IgD-negative memory B cell (primary cell): ENCODE data around the gene APOL1. TPM values are rescaled to one million over a fixed set of nuclear protein-coding genes. Genes with fewer than 3 reads are reported as not detected.

Experiments
- H3K27ac Mint-ChIP-seq, 3 donors: one replicate each; pipeline ENCODE4 v1.8.0; 2020 to 2022; ENCODE audit warnings: mild to moderate bottlenecking in 3 of 3, mixed read lengths in 3 of 3, moderate library complexity in 1 of 3
- H3K27me3 Mint-ChIP-seq: one replicate; pipeline ENCODE4 v1.8.0; 2021; ENCODE audit warnings: mixed read lengths
- H3K36me3 Mint-ChIP-seq: one replicate; pipeline ENCODE4 v1.8.0; 2020; ENCODE audit warnings: mild to moderate bottlenecking, mixed read lengths
- H3K4me1 Mint-ChIP-seq, 3 donors: one replicate each; pipeline ENCODE4 v1.8.0; 2020 to 2022; ENCODE audit warnings: mixed read lengths in 3 of 3, mild to moderate bottlenecking in 1 of 3
- H3K4me3 Mint-ChIP-seq, 4 donors: one replicate each; pipeline ENCODE4 v1.8.0; 2020 to 2022; ENCODE audit warnings: mild to moderate bottlenecking in 4 of 4, mixed read lengths in 4 of 4, moderate library complexity in 3 of 4
- H3K9me3 Mint-ChIP-seq, 3 donors: one replicate each; pipeline ENCODE4 v1.8.0; 2020 to 2021; ENCODE audit warnings: mixed read lengths in 3 of 3, mild to moderate bottlenecking in 1 of 3
- polyA plus RNA-seq: library from polyadenylated mRNA; unstranded; fragments of 300-500 nt; fragmentation: Illumina TruSeq; gene quantifications from one replicate; pipeline ENCODE4 v1.2.3, GENCODE V29; 2021

APOL1 gene
- polyA plus RNA-seq, 1 donor from 2014 or later = 10.7 TPM

- H3K4me3 Mint-ChIP-seq = peak overlapping the region in 3 of 4 donors; percentile 25 to 83 (median 27)
- peak overlapping the region; percentile 31 to 85 (median 48) for H3K27ac Mint-ChIP-seq
Observed at GRCh38 chr22:36232715-36233401, 20.1 kb upstream of the APOL1 start.

DNA sequence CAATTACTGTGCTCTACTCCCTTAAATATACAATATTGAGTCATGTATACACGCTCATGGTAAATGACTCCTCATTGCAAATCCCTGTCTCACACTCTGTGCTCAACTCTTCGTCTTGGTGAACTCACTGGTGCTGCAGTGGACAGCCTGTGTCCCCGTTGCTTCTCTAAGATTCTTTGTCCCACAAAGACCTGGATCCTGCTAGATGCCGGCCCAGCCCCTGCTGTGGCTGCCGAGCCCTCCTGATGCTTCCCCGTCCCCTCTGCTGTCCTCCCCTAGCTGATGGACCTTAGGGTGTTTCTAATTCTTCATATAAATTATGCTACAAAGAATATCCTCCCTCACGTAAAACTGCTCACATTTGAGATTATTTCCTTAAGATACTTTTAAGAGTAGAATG is 19.1 kb upstream of the APOL1 start:
- H3K36me3 Mint-ChIP-seq = peaks cover 14% of the 10 kb centered on the region
- H3K27me3 Mint-ChIP-seq = no peaks in the 10 kb centered on the region
- H3K4me3 Mint-ChIP-seq = peak overlapping the region in 1 of 4 donors; percentile 15
- no peaks in the 10 kb centered on the region for H3K9me3 Mint-ChIP-seq
- H3K4me1 Mint-ChIP-seq = peaks cover 38 to 43% (median 41%) of the 10 kb centered on the region in 3 donors
- H3K27ac Mint-ChIP-seq = peak overlapping the region in 2 of 3 donors; percentile 53 to 85

More at GRCh38 chr22:36232715-36233401, 20.1 kb upstream of the APOL1 start:
- H3K9me3 Mint-ChIP-seq = no peaks in the 10 kb centered on the region
- H3K4me1 Mint-ChIP-seq = peaks cover 31 to 39% (median 34%) of the 10 kb centered on the region in 3 donors
- H3K36me3 Mint-ChIP-seq = peaks cover 16% of the 10 kb centered on the region
- no peaks in the 10 kb centered on the region for H3K27me3 Mint-ChIP-seq

DNA sequence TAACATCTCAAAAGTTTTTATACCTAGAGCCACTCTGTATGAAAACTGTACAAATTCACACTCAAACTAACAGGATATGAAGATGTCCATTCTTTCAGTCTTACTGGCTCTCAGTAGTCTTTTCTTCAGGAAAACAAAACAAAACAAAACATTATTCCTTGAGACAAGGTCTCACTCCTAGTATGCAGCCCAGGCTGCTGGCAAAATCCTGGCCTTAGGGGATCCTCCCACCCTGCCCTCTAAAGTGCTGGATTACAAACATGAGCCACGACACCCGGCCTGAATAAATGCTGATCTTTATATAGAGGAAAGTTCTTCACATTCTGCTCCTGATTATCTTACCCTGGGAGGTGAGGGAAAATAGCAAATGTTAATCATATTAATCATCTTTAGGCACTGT is 18.7 kb upstream of the APOL1 start:
- peak overlapping the region in 2 of 3 donors; percentile 53 to 85 for H3K27ac Mint-ChIP-seq
- H3K9me3 Mint-ChIP-seq = no peaks in the 10 kb centered on the region
- H3K27me3 Mint-ChIP-seq = no peaks in the 10 kb centered on the region
- peak overlapping the region in 1 of 4 donors; percentile 15 for H3K4me3 Mint-ChIP-seq
- peaks cover 42 to 47% (median 44%) of the 10 kb centered on the region in 3 donors for H3K4me1 Mint-ChIP-seq
- peaks cover 14% of the 10 kb centered on the region for H3K36me3 Mint-ChIP-seq

- Mint-ChIP-seq H3K27ac (no peak overlapping the region), H3K9me3 (no peaks in the 10 kb centered on the region), H3K4me3 (peak overlapping the region in 3 of 4 donors; percentile 34 to 85 (median 67)), H3K27me3 (no peaks in the 10 kb centered on the region), H3K4me1 (peaks cover 49 to 51% (median 50%) of the 10 kb centered on the region in 3 donors), H3K36me3 (peaks cover 14% of the 10 kb centered on the region)
Observed at GRCh38 chr22:36234919-36235318, 18.0 kb upstream of the APOL1 start.

GRCh38 chr22:36235585-36235984 is 17.3 kb upstream of the APOL1 start:
- peak overlapping the region in 3 of 4 donors; percentile 35 to 85 (median 45) for H3K4me3 Mint-ChIP-seq
- peaks cover 49 to 52% (median 51%) of the 10 kb centered on the region in 3 donors for H3K4me1 Mint-ChIP-seq
- H3K27me3 Mint-ChIP-seq = no peaks in the 10 kb centered on the region
- peak overlapping the region in 1 of 3 donors; percentile 8 for H3K27ac Mint-ChIP-seq
- no peaks in the 10 kb centered on the region for H3K9me3 Mint-ChIP-seq
- H3K36me3 Mint-ChIP-seq = peaks cover 14% of the 10 kb centered on the region

- Mint-ChIP-seq H3K36me3 (peaks cover 14% of the 10 kb centered on the region), H3K9me3 (no peaks in the 10 kb centered on the region), H3K27me3 (no peaks in the 10 kb centered on the region), H3K27ac (no peak overlapping the region), H3K4me1 (peaks cover 49 to 52% (median 51%) of the 10 kb centered on the region in 3 donors), H3K4me3 (peak overlapping the region in 1 of 4 donors; percentile 85)
Observed at GRCh38 chr22:36236388-36237319, 16.3 kb upstream of the APOL1 start.

DNA sequence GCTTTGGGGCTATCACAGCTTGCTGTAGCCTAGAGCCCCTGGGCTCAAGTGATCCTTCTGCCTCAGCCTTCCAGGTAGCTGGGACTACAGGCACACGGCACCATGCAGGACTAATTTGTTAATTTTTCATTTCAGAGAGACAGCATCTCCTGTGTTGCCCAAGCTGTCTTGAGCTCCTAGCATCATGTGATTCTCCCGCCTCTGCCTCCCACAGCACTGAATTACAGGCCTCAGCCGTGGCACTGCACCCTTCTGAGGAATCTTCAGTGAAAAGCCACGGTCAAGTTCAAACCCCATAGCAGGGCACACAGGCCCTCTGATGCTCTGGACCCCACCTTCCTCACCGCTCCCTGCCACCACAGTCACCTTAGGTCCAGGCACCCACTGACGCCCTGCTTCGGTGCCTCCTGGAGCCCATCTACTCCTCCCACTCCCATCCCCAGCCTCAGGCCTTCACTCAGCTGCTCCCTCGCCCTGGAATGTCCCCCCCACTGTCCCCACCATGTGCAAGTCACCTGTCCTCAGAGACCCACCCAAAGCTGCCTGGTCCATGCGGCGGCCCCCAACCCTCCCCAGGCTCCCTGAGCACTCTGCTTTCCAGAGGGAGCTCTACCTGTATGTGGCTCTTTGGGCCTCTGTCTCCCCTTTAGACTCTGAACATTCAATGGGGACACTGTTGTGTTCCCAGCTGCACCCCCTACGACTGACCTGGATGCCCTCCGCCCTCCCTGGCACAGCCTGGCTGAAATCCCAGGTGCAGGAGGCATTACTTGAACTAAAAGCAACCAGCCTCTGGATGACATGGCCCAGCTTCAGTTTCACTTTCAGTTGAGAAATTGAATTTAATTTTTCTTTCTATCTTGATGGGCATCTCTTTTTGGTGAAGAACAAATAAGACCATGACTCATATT is 15.2 kb upstream of the APOL1 start:
- H3K4me3 Mint-ChIP-seq = peak overlapping the region; percentile 92 to 99 (median 98)
- peaks cover 12% of the 10 kb centered on the region for H3K36me3 Mint-ChIP-seq
- H3K27me3 Mint-ChIP-seq = no peaks in the 10 kb centered on the region
- H3K9me3 Mint-ChIP-seq = peaks cover 0 to 2% (median 0%) of the 10 kb centered on the region in 3 donors
- H3K4me1 Mint-ChIP-seq = peaks cover 44 to 49% (median 45%) of the 10 kb centered on the region in 3 donors
- peak overlapping the region; percentile 78 to 99 (median 97) for H3K27ac Mint-ChIP-seq

DNA sequence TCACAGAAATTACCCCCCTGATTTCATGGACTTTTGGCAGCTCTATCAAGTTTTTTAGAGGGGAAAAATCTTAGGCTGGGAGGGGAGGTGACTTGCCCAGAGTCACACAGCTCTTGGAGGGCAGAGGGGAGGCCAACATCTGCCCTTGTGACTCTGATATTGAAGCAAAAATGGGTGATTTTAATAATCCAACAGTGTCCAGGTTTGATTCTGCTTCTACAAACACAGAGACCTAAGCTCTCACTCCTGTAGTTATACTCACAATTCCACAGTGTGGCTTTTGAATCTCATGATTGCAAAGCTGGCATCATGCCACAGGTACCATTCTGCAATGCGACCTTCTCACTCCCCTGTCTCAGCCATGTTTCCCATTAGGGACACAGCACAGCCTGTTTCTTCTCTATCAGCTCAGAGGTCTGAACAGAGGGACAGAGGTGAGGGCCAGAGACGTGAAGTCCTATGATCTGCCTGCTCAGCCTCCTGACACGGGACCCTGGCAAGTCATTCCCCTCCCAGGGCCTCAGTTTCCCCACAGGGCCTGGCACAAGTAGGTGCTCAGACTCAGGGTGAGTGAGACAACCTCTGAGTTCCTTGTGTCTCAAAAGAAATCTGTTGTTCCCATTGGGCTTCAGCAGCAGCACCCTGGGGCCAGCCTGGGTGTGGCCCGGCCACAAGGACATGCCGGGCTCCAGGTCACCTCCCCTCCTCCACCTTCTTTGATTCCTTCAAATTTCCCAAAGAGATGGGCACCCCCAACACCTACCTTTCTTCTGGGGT is 14.4 kb upstream of the APOL1 start:
- peaks cover 36 to 41% (median 38%) of the 10 kb centered on the region in 3 donors for H3K4me1 Mint-ChIP-seq
- H3K27me3 Mint-ChIP-seq = no peaks in the 10 kb centered on the region
- H3K9me3 Mint-ChIP-seq = peaks cover 0 to 2% (median 0%) of the 10 kb centered on the region in 3 donors
- H3K4me3 Mint-ChIP-seq = peak overlapping the region; percentile 92 to 99 (median 98)
- peak overlapping the region; percentile 78 to 99 (median 97) for H3K27ac Mint-ChIP-seq
- H3K36me3 Mint-ChIP-seq = peaks cover 12% of the 10 kb centered on the region

- H3K36me3 Mint-ChIP-seq = peaks cover 12% of the 10 kb centered on the region
- H3K27ac Mint-ChIP-seq = peak overlapping the region; percentile 78 to 99 (median 97)
- H3K9me3 Mint-ChIP-seq = peaks cover 0 to 2% (median 0%) of the 10 kb centered on the region in 3 donors
- peaks cover 30 to 37% (median 35%) of the 10 kb centered on the region in 3 donors for H3K4me1 Mint-ChIP-seq
- H3K27me3 Mint-ChIP-seq = no peaks in the 10 kb centered on the region
- peak overlapping the region; percentile 92 to 99 (median 98) for H3K4me3 Mint-ChIP-seq
Observed at GRCh38 chr22:36239150-36239400, 13.9 kb upstream of the APOL1 start.

DNA sequence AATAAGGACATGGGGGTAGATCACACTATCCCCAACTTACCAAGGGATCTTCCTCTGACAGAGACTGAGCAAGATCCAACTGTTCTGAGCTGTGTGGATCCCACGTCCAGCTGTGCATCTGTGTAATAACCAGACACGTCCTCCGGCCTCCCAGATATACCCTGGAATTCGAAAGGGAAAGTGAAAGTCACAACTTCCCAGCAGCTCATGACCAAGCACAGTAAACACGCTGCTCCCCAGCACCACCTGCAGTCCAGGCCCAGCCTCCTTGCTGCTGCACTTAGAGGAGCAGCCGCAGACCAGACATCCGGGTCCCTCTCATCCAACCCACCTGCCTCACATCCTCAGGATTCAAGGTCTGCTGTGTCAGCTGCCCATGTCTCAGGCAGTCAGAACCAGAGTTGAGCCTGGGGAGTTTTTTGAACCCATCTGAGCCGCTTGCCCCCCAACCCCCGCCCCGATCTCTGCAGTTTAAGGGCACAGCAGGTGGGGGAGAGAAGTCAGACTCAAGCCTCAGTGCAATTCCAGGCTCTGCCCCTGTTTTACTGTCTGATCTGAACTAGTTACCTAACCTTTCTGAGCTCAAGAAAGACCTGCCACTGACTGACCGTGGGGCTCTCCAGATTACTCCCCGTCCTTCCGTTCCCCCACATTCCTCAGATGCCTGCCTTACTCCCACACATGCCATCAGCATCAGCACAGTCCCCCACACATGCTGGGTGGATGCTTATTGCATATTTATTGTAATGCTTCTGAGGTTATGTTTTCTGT is 13.3 kb upstream of the APOL1 start, which contains the start of gene APOL2:
APOL2 (minus strand) TSS at position 127 of the 771 bp plus-strand sequence. CDS start 6,365 bp downstream, outside the sequence.
- H3K4me3 Mint-ChIP-seq = peak within 1 kb of the TSS; percentile 92 to 99 (median 98)
- peak within 1 kb of the TSS; percentile 78 to 99 (median 97) for H3K27ac Mint-ChIP-seq
- peaks cover 25 to 35% (median 35%) of the 10 kb centered on the region in 3 donors for H3K4me1 Mint-ChIP-seq
- peaks cover 0 to 2% (median 0%) of the 10 kb centered on the region in 3 donors for H3K9me3 Mint-ChIP-seq
- H3K36me3 Mint-ChIP-seq = peaks cover 12% of the 10 kb centered on the region
- no peaks in the 10 kb centered on the region for H3K27me3 Mint-ChIP-seq

DNA sequence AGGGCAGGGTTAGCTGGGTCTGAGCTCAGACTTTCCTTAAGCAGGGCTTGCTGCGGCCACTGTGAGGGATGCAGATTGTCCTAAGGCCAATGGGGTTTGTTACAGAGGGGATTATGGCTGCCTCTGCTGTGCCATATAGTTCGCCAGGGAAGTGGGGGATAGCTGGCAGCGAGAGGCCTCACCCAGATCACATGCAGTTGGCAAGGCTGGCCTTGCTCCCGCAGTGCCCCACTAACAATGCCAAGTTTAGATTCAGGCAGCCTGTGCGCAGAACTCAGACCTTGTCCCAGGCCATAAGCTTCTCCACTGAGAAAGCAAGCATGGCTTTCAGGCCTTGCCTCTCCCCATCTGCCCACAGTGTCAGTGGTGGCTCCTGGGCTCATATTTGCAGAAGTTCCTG is 8.9 kb upstream of the APOL1 start:
- peaks cover 7 to 11% (median 10%) of the 10 kb centered on the region in 3 donors for H3K4me1 Mint-ChIP-seq
- H3K4me3 Mint-ChIP-seq = no peak overlapping the region
- H3K27ac Mint-ChIP-seq = no peak overlapping the region
- H3K36me3 Mint-ChIP-seq = no peaks in the 10 kb centered on the region
- peaks cover 2% of the 10 kb centered on the region for H3K27me3 Mint-ChIP-seq
- H3K9me3 Mint-ChIP-seq = peaks cover 0 to 13% (median 2%) of the 10 kb centered on the region in 3 donors

- Mint-ChIP-seq H3K27ac (peak overlapping the region in 2 of 3 donors; percentile 47 to 53), H3K4me1 (peaks cover 0 to 4% (median 2%) of the 10 kb centered on the region in 3 donors), H3K36me3 (no peaks in the 10 kb centered on the region), H3K4me3 (peak overlapping the region in 1 of 4 donors; percentile 19), H3K9me3 (peaks cover 0 to 16% (median 2%) of the 10 kb centered on the region in 3 donors), H3K27me3 (peaks cover 2% of the 10 kb centered on the region)
Observed at GRCh38 chr22:36244522-36245391, 8.2 kb upstream of the APOL1 start.
